Muscle layer of colon (tissue), 2 donors: Measurements from ENCODE around the gene FSIP1.

Experiments used
- H3K27ac ChIP-seq: one replicate; pipeline ENCODE4 v1.7.0; 2013; ENCODE audit warnings: low read depth, mild to moderate bottlenecking, low read length, moderate library complexity
- H3K27me3 ChIP-seq, 2 donors: one replicate each; pipeline ENCODE4 v1.7.0; 2013; ENCODE audit warnings: low read length in 2 of 2, mild to moderate bottlenecking in 2 of 2; ENCODE audit not compliant: insufficient read depth in 2 of 2, control insufficient read depth in 1 of 2
- H3K36me3 ChIP-seq: one replicate; pipeline ENCODE4 v1.7.0; 2013; ENCODE audit warnings: mild to moderate bottlenecking, low read length; ENCODE audit not compliant: insufficient read depth
- H3K4me1 ChIP-seq: one replicate; pipeline ENCODE4 v1.7.0; 2013; ENCODE audit warnings: mild to moderate bottlenecking, low read length; ENCODE audit not compliant: insufficient read depth
- H3K4me3 ChIP-seq, 2 donors: one replicate each; pipeline ENCODE4 v1.7.0; 2013; ENCODE audit warnings: low read length in 2 of 2, low read depth in 1 of 2, mild to moderate bottlenecking in 1 of 2, moderate library complexity in 1 of 2
- H3K9ac ChIP-seq: one replicate; pipeline ENCODE4 v1.7.0; 2013; ENCODE audit warnings: low read length
- H3K9me3 ChIP-seq: one replicate; pipeline ENCODE4 v1.7.0; 2013; ENCODE audit warnings: mild to moderate bottlenecking, low read length
- donor health status: abdominal sarcoma.
- donor health status: Adenocarcinoma of cecum.

FSIP1 gene

GRCh38 chr15:39752246-39752645 lies 30.4 kb downstream of the FSIP1 start:
- no peak overlapping the region for H3K27ac ChIP-seq

GRCh38 chr15:39748276-39748675 lies 34.4 kb downstream of the FSIP1 start:
- H3K4me3 ChIP-seq = no peak overlapping the region
- H3K27me3 ChIP-seq = no peaks in the 10 kb centered on the region
- no peak overlapping the region for H3K9ac ChIP-seq
- no peak overlapping the region for H3K27ac ChIP-seq
- no peaks in the 10 kb centered on the region for H3K9me3 ChIP-seq
- H3K36me3 ChIP-seq = no peaks in the 10 kb centered on the region
- peaks cover 5% of the 10 kb centered on the region for H3K4me1 ChIP-seq

More at GRCh38 chr15:39752246-39752645, 30.4 kb downstream of the FSIP1 start:
- no peaks in the 10 kb centered on the region for H3K9me3 ChIP-seq
- H3K27me3 ChIP-seq = no peaks in the 10 kb centered on the region
- H3K9ac ChIP-seq = no peak overlapping the region
- no peaks in the 10 kb centered on the region for H3K36me3 ChIP-seq
- no peak overlapping the region for H3K4me3 ChIP-seq
- H3K4me1 ChIP-seq = peaks cover 5% of the 10 kb centered on the region

- Histone ChIP-seq H3K36me3 (no peaks in the 10 kb centered on the region), H3K4me1 (peaks cover 5% of the 10 kb centered on the region), H3K4me3 (no peak overlapping the region), H3K27ac (no peak overlapping the region), H3K27me3 (no peaks in the 10 kb centered on the region), H3K9ac (no peak overlapping the region), H3K9me3 (no peaks in the 10 kb centered on the region)
Measured at GRCh38 chr15:39747326-39747725, 35.3 kb downstream of the FSIP1 start.

- H3K9me3 ChIP-seq = no peaks in the 10 kb centered on the region
- no peak overlapping the region for H3K4me3 ChIP-seq
- no peaks in the 10 kb centered on the region for H3K36me3 ChIP-seq
- peaks cover 5% of the 10 kb centered on the region for H3K4me1 ChIP-seq
- H3K27ac ChIP-seq = no peak overlapping the region
- H3K9ac ChIP-seq = no peak overlapping the region
- H3K27me3 ChIP-seq = no peaks in the 10 kb centered on the region
Measured at GRCh38 chr15:39746714-39747276, 35.8 kb downstream of the FSIP1 start.

- no peak overlapping the region for H3K27ac ChIP-seq
- H3K4me1 ChIP-seq = peaks cover 5% of the 10 kb centered on the region
- H3K9ac ChIP-seq = no peak overlapping the region
- no peaks in the 10 kb centered on the region for H3K36me3 ChIP-seq
- no peak overlapping the region for H3K4me3 ChIP-seq
- no peaks in the 10 kb centered on the region for H3K9me3 ChIP-seq
- no peaks in the 10 kb centered on the region for H3K27me3 ChIP-seq
Measured at GRCh38 chr15:39746176-39746575, 36.5 kb downstream of the FSIP1 start.

- H3K4me1 ChIP-seq = peaks cover 5% of the 10 kb centered on the region
- no peak overlapping the region for H3K9ac ChIP-seq
- no peaks in the 10 kb centered on the region for H3K36me3 ChIP-seq
- no peaks in the 10 kb centered on the region for H3K27me3 ChIP-seq
- H3K9me3 ChIP-seq = no peaks in the 10 kb centered on the region
- H3K4me3 ChIP-seq = no peak overlapping the region
- H3K27ac ChIP-seq = no peak overlapping the region
Measured at GRCh38 chr15:39745415-39745814, 37.2 kb downstream of the FSIP1 start.

- no peak overlapping the region for H3K27ac ChIP-seq
- H3K4me3 ChIP-seq = no peak overlapping the region
- no peaks in the 10 kb centered on the region for H3K27me3 ChIP-seq
- no peaks in the 10 kb centered on the region for H3K36me3 ChIP-seq
- H3K4me1 ChIP-seq = peaks cover 5% of the 10 kb centered on the region
- no peaks in the 10 kb centered on the region for H3K9me3 ChIP-seq
- no peak overlapping the region for H3K9ac ChIP-seq
Measured at GRCh38 chr15:39744334-39745103, 38.1 kb downstream of the FSIP1 start.

GRCh38 chr15:39743611-39744010 lies 39.0 kb downstream of the FSIP1 start:
- H3K27me3 ChIP-seq = no peaks in the 10 kb centered on the region
- H3K4me1 ChIP-seq = peaks cover 5% of the 10 kb centered on the region
- H3K9ac ChIP-seq = no peak overlapping the region
- no peaks in the 10 kb centered on the region for H3K9me3 ChIP-seq
- no peak overlapping the region for H3K4me3 ChIP-seq
- no peaks in the 10 kb centered on the region for H3K36me3 ChIP-seq
- H3K27ac ChIP-seq = no peak overlapping the region

GRCh38 chr15:39741258-39741657 lies 41.4 kb downstream of the FSIP1 start:
- H3K9me3 ChIP-seq = no peaks in the 10 kb centered on the region
- no peak overlapping the region for H3K9ac ChIP-seq
- no peaks in the 10 kb centered on the region for H3K27me3 ChIP-seq
- no peaks in the 10 kb centered on the region for H3K36me3 ChIP-seq
- H3K27ac ChIP-seq = no peak overlapping the region
- no peak overlapping the region for H3K4me3 ChIP-seq
- no peaks in the 10 kb centered on the region for H3K4me1 ChIP-seq

GRCh38 chr15:39738998-39739397 lies 43.6 kb downstream of the FSIP1 start:
- no peaks in the 10 kb centered on the region for H3K9me3 ChIP-seq
- H3K4me1 ChIP-seq = no peaks in the 10 kb centered on the region
- no peaks in the 10 kb centered on the region for H3K36me3 ChIP-seq
- H3K4me3 ChIP-seq = no peak overlapping the region
- no peaks in the 10 kb centered on the region for H3K27me3 ChIP-seq
- no peak overlapping the region for H3K9ac ChIP-seq
- no peak overlapping the region for H3K27ac ChIP-seq

GRCh38 chr15:39737196-39737550 lies 45.5 kb downstream of the FSIP1 start:
- Histone ChIP-seq H3K4me1 (no peaks in the 10 kb centered on the region), H3K27me3 (no peaks in the 10 kb centered on the region), H3K27ac (no peak overlapping the region)

More at GRCh38 chr15:39737196-39737550, 45.5 kb downstream of the FSIP1 start:
- Histone ChIP-seq H3K9me3 (no peaks in the 10 kb centered on the region), H3K4me3 (no peak overlapping the region), H3K36me3 (no peaks in the 10 kb centered on the region), H3K9ac (no peak overlapping the region)
